GM12892 (cell line): ENCODE results near the gene LILRB3.

Source experiments
- POLR2A ChIP-seq: IDR thresholded peaks from 2 replicates; pipeline ENCODE4 v1.6.1; 2011; ENCODE audit warnings: low read depth, low read length, control low read depth
- POLR2AphosphoS5 ChIP-seq: IDR thresholded peaks from 2 replicates; pipeline ENCODE4 v1.6.1; 2011; ENCODE audit warnings: low read depth, low read length, control low read depth
- TAF1 ChIP-seq: IDR thresholded peaks from 2 replicates; pipeline ENCODE4 v1.6.1; 2011; ENCODE audit warnings: low read depth, mild to moderate bottlenecking, control low read depth, low read length, borderline replicate concordance

DNA sequence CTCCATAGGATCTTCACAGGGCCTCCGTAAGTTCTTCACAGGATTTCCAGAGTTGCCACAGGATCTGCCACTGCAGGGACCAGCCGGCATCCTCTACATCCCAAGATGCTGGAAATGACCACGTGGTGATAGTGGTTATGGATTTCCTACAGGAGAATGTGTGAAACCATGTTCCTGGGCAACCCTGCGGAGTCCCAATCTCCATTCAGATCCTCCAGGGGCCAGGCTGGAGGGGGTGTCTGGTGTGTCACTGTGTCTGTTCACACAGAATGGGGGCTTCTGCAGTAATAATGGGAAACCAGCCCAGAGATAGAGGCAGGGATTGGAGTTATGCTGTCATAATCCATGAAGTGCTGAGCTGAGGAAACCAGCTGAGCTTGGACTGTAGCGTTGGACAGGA, 11.1 kb upstream of the LILRB3 start:
- TF ChIP-seq POLR2AphosphoS5 (no peak), POLR2A (no peak), TAF1 (no peak)
